GM18511 (cell line): ENCODE measurements around the gene UBXN2A.
"Not testable (repeated sequence)": the region's sequence is repeated elsewhere in the genome, so short reads cannot be mapped to it uniquely, and the experiment has no call there.

Source experiments
- ATAC-seq: cut with Tn5 transposase; IDR thresholded peaks from one replicate; pipeline ENCODE4 v1.9.1; 2021; ENCODE audit warnings: mild to moderate bottlenecking, moderate library complexity; ENCODE audit not compliant: unreplicated experiment

The UBXN2A gene

GRCh38 chr2:23940718-23941620 is 706 bp downstream of the UBXN2A start:
- ATAC-seq = peak; percentile 72

- no peak for ATAC-seq
Observed at GRCh38 chr2:23941644-23942043, 1.4 kb downstream of the UBXN2A start.

- ATAC-seq = no peak
Observed at GRCh38 chr2:23943666-23944065, 3.4 kb downstream of the UBXN2A start.

GRCh38 chr2:23944527-23944926 is 4.3 kb downstream of the UBXN2A start:
- ATAC-seq = no peak

GRCh38 chr2:23944976-23945375 is 4.7 kb downstream of the UBXN2A start:
- ATAC-seq = no peak

GRCh38 chr2:23947350-23947749 is 7.1 kb downstream of the UBXN2A start:
- ATAC-seq = no peak

GRCh38 chr2:23952558-23952957 is 12.3 kb downstream of the UBXN2A start:
- not testable (repeated sequence) for ATAC-seq

GRCh38 chr2:23953625-23954024 is 13.4 kb downstream of the UBXN2A start:
- no peak for ATAC-seq

- ATAC-seq = no peak
Observed at GRCh38 chr2:23954325-23955014, 14.2 kb downstream of the UBXN2A start.

GRCh38 chr2:23967846-23968245 is 27.6 kb downstream of the UBXN2A start:
- no peak for ATAC-seq

GRCh38 chr2:23976883-23977282 is 36.6 kb downstream of the UBXN2A start:
- no peak for ATAC-seq

- no peak for ATAC-seq
Observed at GRCh38 chr2:23988371-23988770, 48.1 kb downstream of the UBXN2A start.

GRCh38 chr2:23992931-23993330 is 52.7 kb downstream of the UBXN2A start:
- ATAC-seq = no peak

GRCh38 chr2:23993736-23994269 is 53.5 kb downstream of the UBXN2A start:
- ATAC-seq = no peak

- ATAC-seq = no peak
Observed at GRCh38 chr2:23994567-23994966, 54.3 kb downstream of the UBXN2A start.

GRCh38 chr2:24007693-24008092 is 67.4 kb downstream of the UBXN2A start:
- no peak for ATAC-seq

- no peak for ATAC-seq
Observed at GRCh38 chr2:24008672-24009366, 68.6 kb downstream of the UBXN2A start.

- ATAC-seq = no peak
Observed at GRCh38 chr2:24009367-24009679, 69.1 kb downstream of the UBXN2A start.

- ATAC-seq = no peak
Observed at GRCh38 chr2:24009680-24010476, 69.6 kb downstream of the UBXN2A start, which contains the start of gene MFSD2B. Gene MFSD2B (plus strand): TSS chr2:24010085. CDS start chr2:24010097, 12 bp downstream.

GRCh38 chr2:24010477-24011249 is 70.4 kb downstream of the UBXN2A start:
- no peak for ATAC-seq
